ENCODE results near the gene DHRS9. TPM values are rescaled to one million over a fixed set of nuclear protein-coding genes. Genes with fewer than 3 reads are reported as not detected.

Gene DHRS9
- total and polyA plus RNA-seq, 2 donors from 2014 or later: 2.2 TPM; not detected in 1

DNA sequence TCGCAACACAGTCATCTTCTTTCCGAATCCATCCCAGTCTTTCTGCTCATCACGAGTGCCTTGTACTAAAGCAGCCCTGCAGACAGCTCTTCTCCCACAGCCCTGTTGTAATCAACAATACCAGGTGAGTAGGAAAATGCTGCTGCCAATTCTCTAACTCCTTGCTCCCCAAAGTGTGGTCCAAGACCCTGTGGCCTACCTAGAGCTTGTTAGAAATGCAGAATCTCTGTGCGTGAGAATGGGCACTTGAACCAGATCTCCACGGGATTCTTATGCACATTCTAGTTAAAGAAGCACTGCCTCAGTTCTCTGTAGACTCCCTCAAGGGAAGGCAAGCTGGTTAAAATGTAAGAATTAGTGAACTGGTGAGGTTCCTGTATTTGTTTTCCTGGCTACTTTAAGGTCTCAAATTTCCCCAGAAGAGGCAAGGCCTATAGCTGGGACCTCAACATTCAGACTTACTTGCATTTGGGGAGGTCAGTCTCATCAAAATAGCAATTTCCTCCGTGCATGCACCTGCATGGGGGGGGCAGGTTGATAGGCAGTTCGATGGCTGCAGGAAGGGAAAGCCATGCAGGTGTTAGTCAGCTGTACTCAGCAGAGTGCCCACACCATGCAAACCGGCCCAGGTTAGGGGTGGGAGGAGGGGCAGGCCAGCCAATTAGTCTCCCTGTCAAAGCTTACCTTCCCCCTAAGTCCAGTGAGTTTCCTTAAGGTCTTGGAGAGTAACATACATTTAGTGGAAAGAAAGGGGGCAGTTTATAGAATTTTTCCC lies 70.8 kb downstream of the DHRS9 start:
- Histone ChIP-seq H3K36me3 (ENCODE audit: control insufficient read depth in 2 of 3, insufficient read depth in 3 of 3, low read length in 3 of 3) (peaks cover 0 to 34% (median 13%) of the 10 kb centered on the region in 3 donors), H3K27me3 (ENCODE audit: control insufficient read depth, insufficient read depth, low read length) (no peaks in the 10 kb centered on the region), H3K4me1 (ENCODE audit: control insufficient read depth in 2 of 3, insufficient read depth in 2 of 3, low read depth in 1 of 3, low read length in 3 of 3) (no peaks in the 10 kb centered on the region), H3K4me3 (ENCODE audit: low read length in 3 of 3) (no peak overlapping the region), H3K9ac (ENCODE audit: low read length in 3 of 3) (no peak overlapping the region), H3K9me3 (ENCODE audit: control insufficient read depth in 2 of 3, insufficient read depth in 1 of 3, low read length in 3 of 3) (no peaks in the 10 kb centered on the region), H3K27ac (ENCODE audit: low read depth in 2 of 2, low read length in 2 of 2) (no peak overlapping the region)
- TF ChIP-seq, protein P1, sequence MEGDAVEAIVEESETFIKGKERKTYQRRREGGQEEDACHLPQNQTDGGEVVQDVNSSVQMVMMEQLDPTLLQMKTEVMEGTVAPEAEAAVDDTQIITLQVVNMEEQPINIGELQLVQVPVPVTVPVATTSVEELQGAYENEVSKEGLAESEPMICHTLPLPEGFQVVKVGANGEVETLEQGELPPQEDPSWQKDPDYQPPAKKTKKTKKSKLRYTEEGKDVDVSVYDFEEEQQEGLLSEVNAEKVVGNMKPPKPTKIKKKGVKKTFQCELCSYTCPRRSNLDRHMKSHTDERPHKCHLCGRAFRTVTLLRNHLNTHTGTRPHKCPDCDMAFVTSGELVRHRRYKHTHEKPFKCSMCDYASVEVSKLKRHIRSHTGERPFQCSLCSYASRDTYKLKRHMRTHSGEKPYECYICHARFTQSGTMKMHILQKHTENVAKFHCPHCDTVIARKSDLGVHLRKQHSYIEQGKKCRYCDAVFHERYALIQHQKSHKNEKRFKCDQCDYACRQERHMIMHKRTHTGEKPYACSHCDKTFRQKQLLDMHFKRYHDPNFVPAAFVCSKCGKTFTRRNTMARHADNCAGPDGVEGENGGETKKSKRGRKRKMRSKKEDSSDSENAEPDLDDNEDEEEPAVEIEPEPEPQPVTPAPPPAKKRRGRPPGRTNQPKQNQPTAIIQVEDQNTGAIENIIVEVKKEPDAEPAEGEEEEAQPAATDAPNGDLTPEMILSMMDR (IDR thresholded peaks at IDR 0.05; ENCODE audit: borderline replicate concordance, extremely low read depth, insufficient read depth): no peak
- no peak for FAIRE-seq
- DNase-seq: peak in 2 of 5 donors; percentile 3 to 12
- intact Hi-C loops (cut with DNase I): no loop called here

DNA sequence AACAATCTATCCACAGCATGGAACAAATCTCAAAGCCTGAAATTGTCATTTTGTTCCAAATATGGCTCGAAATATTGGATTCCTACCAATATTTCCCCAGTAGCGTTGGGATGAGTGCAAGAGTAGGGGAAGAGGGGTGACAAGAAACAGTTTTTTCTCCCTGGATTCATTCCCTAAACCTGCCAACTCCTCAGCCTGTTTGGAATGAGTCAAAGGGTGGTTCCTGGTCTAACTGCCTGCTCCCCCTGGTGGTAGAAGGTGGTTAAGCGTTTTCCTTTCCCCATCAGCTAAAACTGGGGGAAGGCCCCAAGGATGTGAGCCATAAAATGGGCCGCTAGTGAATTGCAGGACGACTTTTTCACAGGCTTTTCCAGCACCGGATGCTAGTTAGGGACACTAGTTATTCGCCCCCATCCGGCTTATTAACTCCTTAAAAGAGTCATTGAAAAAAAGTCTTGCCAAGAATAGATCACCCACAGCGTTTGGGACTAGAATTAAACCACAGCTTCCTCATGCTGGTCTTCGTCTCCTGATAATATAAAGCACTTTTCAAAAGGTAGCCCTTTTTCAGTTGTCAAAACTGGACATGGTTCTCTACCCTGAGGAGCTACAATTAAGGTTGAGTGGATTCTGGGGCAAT lies 72.5 kb downstream of the DHRS9 start:
- Histone ChIP-seq H3K27me3 (ENCODE audit: control insufficient read depth, insufficient read depth, low read length) (no peaks in the 10 kb centered on the region), H3K4me3 (ENCODE audit: low read length in 3 of 3) (no peak overlapping the region), H3K27ac (ENCODE audit: low read depth in 2 of 2, low read length in 2 of 2) (peak overlapping the region in 1 of 2 donors; percentile 3), H3K9me3 (ENCODE audit: control insufficient read depth in 2 of 3, insufficient read depth in 1 of 3, low read length in 3 of 3) (no peaks in the 10 kb centered on the region), H3K36me3 (ENCODE audit: control insufficient read depth in 2 of 3, insufficient read depth in 3 of 3, low read length in 3 of 3) (peaks cover 0 to 45% (median 13%) of the 10 kb centered on the region in 3 donors), H3K4me1 (ENCODE audit: control insufficient read depth in 2 of 3, insufficient read depth in 2 of 3, low read depth in 1 of 3, low read length in 3 of 3) (no peaks in the 10 kb centered on the region), H3K9ac (ENCODE audit: low read length in 3 of 3) (no peak overlapping the region)
- peak in 4 of 5 donors; percentile 17 to 43 (median 28) for DNase-seq
- TF ChIP-seq, protein P1 (IDR thresholded peaks at IDR 0.05; ENCODE audit: borderline replicate concordance, extremely low read depth, insufficient read depth): peak; percentile 64
- no peak for FAIRE-seq
- intact Hi-C loops (cut with DNase I): no loop called here

DNA sequence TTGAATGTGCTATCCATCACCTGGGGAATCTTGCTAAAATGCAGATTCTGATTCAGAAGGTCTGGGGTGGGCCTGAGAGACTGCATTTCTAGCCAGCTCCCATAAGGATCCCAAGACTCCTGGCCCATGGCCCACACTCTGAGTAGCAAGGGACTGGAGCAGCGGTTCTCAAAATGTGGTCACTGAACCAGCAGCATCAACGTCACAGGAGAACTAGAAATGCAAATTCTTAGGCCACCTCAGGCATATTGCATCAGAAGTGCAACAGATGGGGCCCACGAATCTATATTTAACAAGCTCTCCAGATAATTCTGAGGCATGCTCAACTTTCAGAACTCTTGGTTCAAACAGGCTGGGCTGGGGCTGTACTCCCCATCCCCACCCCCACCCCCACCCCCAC lies 74.6 kb downstream of the DHRS9 start:
- DNase-seq (no peak), FAIRE-seq (no peak)
- H3K4me3 ChIP-seq (ENCODE audit: low read length in 3 of 3): no peak overlapping the region
- H3K9me3 ChIP-seq (ENCODE audit: control insufficient read depth in 2 of 3, insufficient read depth in 1 of 3, low read length in 3 of 3): no peaks in the 10 kb centered on the region
- H3K27ac ChIP-seq (ENCODE audit: low read depth in 2 of 2, low read length in 2 of 2): no peak overlapping the region
- H3K36me3 ChIP-seq (ENCODE audit: control insufficient read depth in 2 of 3, insufficient read depth in 3 of 3, low read length in 3 of 3): peaks cover 0 to 43% (median 9%) of the 10 kb centered on the region in 3 donors
- no peak overlapping the region for H3K9ac ChIP-seq (ENCODE audit: low read length in 3 of 3)
- no peaks in the 10 kb centered on the region for H3K4me1 ChIP-seq (ENCODE audit: control insufficient read depth in 2 of 3, insufficient read depth in 2 of 3, low read depth in 1 of 3, low read length in 3 of 3)
- intact Hi-C loops (cut with DNase I): no loop called here
- TF ChIP-seq, protein P1 (IDR thresholded peaks at IDR 0.05; ENCODE audit: borderline replicate concordance, extremely low read depth, insufficient read depth): no peak
- no peaks in the 10 kb centered on the region for H3K27me3 ChIP-seq (ENCODE audit: control insufficient read depth, insufficient read depth, low read length)

Other genes with a start within 250 kb of the DHRS9 start
- 0.79 TPM for gene SPC25, start 179.1 kb upstream of the DHRS9 start, total RNA-seq
- gene SPC25, start 179.1 kb upstream of the DHRS9 start, polyA plus RNA-seq (ENCODE audit: insufficient read depth, low read depth, low replicate concordance): not detected
- gene G6PC2, start 168.3 kb upstream of the DHRS9 start, total RNA-seq: not detected
- gene G6PC2, start 168.3 kb upstream of the DHRS9 start, polyA plus RNA-seq (ENCODE audit: insufficient read depth, low read depth, low replicate concordance): not detected
- 0.03 TPM for gene ABCB11, start 38.2 kb upstream of the DHRS9 start, total RNA-seq
- gene ABCB11, start 38.2 kb upstream of the DHRS9 start, polyA plus RNA-seq (ENCODE audit: insufficient read depth, low read depth, low replicate concordance): not detected